NCI-H146 (cell line): ENCODE measurements around the gene WDR7.

ENCODE experiments used
- DNase-seq: peaks from one replicate; lab custom pipeline; 2025; lab: John Stamatoyannopoulos, UW

WDR7 gene

DNA sequence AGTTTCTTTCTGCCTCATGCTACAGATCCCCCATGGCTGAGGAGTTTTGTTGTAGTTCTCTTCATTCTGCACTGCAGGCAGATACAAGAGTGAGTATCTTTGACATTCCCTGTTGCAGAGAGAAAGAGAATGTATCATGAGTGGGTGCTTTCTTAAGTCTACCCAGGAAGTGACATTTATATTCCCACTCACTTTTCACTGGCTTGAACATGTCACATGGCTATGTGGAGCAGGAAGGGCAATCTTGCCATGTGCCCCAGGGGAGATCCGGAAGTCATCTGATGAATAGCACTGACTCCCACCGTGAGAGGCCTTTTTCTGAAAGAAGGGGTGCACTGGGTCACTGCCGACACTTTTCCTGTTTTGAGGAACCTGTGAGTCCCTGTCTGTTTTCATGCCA, 429.3 kb downstream of the WDR7 start:
- DNase-seq: no peak

DNA sequence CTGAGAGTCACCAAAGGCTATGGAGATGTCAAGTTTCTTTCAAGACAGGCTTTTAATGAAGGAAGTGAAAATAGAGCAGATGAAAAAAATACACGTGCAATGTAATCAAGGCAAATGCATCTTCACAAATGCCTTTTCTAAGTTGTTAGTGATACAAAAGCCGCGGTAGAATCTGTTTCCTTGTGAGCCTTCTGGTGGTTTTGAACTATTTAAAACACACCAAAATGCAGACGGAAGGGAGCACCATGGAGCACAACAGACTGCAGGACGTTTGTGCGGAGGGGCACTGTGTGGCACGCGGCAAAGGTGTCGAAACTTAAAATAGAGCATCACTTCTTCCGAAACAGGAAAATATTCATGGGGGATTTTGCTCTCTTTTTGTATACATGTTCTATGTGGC, 430.7 kb downstream of the WDR7 start:
- DNase-seq: no peak

DNA sequence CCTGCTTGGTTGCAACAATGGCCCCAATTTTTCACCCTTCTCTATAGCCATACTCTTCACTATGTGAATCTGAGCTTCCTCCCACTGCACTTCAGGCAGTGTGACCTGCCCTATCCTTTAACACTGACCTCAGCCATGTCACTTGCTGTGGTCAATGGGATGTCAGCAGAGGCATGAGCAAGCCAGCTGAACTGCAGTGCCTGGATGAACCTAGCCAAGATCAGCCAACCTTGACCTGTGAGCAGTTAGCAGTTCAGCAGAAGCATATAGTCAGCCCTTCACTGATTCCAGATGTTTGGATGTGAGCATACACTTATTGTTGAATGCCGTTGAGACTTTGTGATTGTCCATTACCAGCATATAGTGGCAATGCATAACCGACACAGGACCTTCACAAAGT, 432.3 kb downstream of the WDR7 start:
- DNase-seq: no peak

DNA sequence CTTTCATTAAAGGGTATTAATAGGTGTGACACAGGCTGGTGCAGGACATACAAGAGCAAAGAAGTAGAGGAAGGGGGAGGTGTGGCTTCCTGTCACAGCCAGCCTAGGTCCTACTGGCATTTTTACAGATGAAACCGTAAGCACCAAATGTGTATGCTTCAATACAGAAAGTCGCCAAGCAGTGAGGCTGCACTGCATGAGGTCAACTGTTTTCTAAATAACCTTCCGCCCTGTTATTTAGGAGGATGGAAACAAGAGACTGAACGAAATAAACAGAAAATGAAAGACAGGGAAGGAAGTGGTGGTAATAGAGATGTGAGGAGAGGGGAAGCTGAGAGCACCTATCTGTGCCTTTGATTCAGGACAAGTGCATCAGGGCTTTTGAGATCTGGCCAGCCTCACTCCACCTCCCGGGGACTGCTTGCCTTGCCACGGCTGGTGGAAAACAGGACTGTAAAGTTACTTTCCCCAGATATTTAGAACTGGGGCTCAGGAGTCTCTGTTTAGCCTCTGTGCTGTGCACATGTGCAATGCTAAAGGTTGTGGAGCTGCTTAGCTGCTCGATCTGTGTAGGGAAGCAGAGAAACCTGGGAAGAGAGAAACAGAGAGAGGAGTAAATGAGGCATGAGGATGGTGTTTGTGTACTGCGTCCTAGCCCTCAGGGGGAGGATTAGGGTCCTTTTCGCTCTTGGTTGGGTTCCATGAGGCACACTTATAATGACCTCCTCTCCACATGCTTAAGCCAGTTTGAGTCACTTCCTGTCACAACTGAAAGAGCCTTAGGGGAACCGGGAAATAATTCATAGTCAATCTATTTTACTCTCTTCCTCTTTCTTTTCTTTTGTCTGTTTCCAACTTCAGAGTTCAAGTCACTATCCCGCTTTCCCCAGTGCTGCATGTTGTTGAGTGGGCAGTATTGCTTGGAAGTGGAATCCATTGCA, 433.4 kb downstream of the WDR7 start:
- no peak for DNase-seq

DNA sequence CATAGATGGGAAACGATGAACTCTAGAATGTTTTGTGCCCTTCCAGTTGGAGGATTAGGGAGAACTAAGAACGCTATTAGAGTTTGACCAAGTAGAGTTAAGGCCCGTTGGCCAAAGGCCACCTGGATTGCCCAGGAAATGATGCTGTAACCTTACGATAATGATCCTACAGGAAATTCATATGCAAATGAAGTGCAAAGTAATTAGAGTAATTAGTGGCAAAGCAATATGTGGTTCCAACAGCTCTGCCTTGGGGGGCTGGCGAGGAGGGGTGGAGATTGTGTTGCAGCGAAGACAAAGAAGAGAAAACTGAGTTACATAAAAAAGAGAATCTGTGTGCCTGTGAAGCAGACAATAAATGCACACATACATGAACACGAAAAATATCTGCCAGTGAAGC, 434.2 kb downstream of the WDR7 start:
- peak; percentile 35 for DNase-seq

DNA sequence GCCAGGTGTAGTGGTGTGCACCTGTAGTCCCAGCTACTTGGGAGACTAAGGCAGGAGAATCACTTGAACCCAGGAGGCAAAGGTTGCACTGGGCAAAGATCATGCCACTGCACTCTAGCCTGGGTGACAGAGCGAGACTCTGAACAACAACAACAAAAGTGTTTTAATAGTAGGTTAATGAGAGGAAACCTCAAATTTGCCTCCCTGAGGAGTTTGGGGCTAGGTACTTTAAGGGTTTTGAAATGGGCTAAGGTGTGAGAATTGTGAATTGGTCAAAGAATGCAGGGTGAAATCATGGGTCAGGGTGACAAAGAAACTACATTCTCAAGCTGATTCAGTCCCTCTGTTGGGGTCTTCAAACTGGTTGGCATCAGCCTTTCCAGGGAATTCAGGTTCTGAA, 435.0 kb downstream of the WDR7 start:
- no peak for DNase-seq
